Activated naive CD4-positive, alpha-beta T cell treated with Interleukin-2 at 50 U/mL for 16 hours (primary cell): ENCODE data around the gene FGGY.
"Not testable (repeated sequence)": the region's sequence is repeated elsewhere in the genome, so short reads cannot be mapped to it uniquely, and the experiment has no call there.

Source experiments
- DNase-seq: peaks from one replicate; pipeline ENCODE4 v3.0.0-alpha.2; 2020

Gene FGGY

DNA sequence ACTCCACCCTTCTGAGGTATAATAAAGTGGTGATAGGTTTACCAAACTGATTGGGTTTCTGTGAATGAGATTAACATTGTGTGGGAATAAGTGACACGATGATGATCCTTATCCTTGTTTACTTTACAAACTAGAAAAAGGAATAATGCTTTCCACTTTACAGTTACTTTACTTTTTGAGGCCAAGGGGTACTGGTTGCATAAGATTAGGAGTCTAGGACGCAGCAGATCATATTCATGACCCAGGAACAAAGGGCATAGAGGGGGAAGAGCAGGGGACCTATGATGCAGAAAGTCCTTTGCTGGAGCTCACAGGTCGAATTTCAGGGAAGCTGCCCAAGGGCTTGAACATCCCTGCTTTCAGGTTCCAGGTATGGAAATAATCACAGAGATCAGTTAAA, 20.4 kb downstream of the FGGY start:
- no peak for DNase-seq

DNA sequence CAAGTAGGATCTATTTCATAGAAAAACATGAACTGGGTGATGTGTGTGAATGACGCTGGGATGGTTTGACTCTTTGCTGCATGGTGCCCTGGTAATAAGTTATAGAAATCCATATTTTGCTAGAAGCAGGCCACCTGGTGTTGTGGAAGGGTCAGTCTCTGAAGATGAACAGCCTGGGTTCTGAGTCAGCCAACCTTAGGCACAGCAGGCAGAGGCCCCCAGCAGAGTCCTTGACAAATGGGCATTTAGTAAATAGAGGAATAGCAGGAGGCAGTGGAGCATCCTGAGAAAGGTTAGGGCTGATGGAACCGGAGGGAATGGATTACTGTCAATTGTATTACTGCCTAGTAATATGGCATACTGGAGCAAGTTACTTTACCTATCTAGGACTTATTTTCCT, 20.9 kb downstream of the FGGY start:
- DNase-seq = no peak

DNA sequence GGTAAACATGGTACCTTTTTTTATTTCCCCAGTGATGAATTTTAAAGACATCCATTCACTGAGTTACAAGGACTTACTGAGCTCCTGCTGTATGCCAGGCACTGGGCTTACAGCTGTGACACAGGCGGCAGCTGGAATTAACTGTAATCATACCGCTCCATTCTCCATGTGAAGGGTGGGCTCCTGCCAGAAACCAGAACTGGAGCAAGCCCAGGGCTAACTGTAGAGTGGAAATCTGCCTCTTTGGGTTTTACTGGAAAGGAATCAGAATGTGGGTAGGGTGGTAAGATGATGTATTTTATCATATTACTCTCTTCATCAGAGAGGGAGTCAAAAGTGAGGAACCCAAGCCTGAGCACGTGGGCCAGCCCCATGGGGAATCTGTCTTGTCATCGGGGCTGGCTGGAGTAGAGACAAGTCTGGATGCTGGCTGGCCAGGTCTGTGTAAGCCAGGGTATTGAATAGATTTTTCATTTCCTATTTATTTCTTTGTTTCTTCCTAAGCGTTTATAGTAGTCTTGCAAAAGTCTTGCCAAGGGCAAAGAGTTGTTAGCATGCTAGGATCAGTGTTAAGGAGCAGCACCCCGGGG, 21.5 kb downstream of the FGGY start:
- DNase-seq = no peak

DNA sequence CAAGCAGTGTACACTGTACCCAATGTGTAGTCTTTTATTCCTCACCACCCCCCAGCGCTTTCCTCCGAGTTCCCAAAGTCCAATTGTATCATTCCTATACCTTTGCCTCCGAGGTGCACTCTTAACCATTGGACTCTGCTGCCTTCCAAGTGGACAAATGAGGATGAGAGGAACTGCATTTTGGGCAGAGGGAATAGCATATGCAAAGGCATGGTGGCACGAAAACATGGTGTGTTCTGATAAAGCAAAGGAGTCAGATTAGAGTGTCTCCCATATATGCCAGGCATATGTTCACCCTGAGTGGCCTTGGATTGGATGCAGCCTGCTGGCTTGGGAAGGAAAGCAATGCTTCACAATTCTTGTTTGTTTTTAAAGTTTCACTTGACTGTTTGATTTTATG, 25.5 kb downstream of the FGGY start:
- no peak for DNase-seq

DNA sequence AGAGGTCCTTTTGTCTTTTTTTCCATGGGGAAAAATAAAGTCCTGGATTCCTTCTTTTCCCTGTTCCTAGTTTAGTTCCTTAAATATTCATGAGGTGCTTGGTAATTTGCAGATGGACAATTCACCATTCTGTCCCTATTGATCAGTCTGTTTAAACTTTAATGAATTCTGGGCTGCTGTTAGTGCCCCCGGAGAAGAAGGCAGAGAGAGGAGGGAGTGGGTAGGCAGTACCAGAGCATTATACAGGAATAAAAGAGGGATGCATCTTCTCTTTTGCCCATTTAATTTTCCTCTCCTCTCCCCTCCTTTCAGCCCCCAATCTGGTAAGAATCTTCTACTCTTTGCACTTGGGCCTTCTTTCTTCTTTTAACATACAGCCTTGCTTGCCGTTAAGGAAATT, 25.9 kb downstream of the FGGY start:
- DNase-seq = no peak

DNA sequence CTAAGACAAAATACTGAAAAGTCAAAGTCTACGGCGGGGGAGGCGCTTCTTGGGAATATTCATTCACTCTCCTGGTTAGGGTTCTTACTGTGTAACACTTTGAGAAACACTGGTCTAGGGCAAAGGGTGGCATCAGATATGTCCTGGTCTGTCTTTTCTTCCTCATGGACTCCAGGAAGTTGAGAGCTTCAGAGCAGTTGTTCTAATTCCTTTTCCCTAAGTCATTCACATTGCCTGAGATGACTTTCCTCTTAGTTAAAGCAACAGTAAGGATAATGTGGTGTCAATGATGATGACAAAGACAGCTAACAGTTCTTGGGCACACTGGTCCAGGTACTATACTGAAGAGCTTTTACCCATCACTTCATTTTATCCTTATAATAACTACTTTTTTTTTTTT, 27.0 kb downstream of the FGGY start:
- DNase-seq = no peak

DNA sequence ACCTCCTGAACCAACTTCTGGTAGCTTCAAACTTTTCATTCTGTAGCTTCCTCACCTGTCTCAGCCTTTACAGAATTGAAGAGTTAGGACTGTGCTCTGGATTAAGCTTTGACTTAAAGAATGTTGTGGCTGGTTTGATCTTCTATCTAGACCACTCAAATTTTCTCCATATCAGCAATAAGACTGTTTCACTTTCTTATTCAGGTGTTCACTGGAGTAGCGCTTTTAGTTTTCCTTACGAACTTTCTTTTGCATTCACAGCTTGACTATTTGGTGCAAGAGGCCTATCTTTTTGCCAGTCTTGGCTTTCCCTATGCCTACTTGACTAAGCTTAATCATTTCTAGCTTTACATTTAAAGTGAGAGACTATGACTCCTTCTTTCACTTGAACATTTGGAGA, 31.5 kb downstream of the FGGY start:
- no peak for DNase-seq

DNA sequence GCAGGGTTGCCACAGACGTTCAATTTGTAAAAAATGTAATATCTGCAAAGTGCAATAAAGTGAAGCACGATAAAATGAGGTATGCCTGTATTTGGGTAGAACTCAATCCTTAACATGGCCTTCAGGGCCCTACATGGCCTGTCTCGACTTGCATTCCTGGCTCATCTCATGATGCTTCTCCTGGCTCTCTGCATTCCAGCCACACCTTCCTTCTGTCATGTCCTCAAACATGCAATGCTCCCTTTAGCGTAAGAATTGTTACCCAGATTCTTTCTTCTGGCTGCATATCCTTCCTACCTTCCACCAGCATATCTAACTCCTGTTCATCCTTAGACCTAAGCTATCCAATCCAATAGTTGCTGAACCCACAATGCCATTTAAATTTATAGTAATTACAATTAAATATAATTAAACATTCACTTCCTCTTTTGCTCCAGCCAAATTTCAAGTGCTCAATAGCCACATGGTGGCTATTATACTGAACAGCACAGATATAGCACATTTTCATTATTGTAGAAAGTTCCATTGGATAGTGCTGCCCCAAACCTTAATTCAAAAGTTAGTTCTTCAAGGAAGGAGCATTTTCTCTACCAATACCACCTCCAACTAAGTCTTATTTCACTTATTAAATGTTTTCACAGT, 32.6 kb downstream of the FGGY start:
- DNase-seq = no peak

DNA sequence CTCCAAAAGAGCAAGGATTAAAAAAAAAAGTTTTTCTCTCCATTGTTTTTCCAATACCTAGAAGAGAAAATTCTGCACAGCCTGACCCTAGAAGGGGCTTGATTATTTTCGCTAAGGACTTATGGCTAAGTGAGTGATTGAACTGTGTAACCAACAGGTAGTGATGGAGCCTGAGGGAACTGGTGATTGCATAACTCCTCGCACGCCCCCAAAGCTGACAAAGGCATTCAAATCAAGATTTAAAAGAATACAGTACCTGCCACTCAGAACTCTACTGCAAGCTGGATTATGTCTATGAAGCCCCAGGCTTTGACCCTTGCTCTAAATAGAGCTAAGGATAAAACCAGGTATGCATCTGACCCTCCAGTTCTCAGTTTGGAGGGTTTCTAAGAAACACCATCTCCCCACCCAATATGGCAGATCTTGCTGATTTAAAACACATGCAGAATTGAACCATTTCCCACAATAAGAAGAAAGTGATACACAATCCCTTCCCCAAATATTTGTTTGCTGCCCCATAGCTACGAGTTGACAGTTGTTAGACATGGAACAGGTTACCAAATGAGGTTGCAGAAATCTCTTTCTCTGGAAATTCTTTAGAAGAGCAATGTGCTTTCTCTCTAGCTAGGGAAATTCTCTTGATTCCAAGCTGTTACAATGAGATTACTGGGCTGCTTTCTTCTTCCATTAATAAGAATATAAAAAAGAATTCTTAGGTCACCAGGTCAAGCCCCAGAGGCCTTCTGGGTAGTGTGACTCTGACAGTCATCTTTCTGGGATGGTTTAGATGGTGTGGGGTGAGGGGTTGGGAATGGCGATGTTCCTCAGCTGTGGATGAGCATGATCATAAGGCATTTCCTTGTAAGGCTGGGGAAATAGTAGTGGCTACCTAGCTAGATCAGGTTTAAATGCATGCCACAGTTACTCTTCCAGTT, 35.1 kb downstream of the FGGY start:
- no peak for DNase-seq

DNA sequence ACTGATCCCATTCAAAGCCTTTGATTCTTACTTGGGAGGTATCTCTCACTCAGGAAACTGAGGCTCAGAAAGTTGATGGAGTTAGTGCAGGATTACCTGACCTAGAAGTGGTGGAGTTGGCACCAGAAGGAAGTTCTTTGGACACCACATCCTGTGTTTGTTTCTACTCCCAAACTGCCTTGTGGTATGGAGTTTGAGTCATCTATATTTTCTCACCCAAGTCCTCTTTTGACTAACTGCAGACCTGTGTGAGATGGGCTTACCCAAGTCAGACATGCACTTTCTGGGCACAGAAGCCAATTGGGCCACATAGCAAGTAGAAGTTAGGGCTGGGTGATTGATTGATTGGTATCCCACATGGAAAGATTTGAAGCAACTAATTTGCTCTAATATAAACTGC, 36.1 kb downstream of the FGGY start:
- no peak for DNase-seq

DNA sequence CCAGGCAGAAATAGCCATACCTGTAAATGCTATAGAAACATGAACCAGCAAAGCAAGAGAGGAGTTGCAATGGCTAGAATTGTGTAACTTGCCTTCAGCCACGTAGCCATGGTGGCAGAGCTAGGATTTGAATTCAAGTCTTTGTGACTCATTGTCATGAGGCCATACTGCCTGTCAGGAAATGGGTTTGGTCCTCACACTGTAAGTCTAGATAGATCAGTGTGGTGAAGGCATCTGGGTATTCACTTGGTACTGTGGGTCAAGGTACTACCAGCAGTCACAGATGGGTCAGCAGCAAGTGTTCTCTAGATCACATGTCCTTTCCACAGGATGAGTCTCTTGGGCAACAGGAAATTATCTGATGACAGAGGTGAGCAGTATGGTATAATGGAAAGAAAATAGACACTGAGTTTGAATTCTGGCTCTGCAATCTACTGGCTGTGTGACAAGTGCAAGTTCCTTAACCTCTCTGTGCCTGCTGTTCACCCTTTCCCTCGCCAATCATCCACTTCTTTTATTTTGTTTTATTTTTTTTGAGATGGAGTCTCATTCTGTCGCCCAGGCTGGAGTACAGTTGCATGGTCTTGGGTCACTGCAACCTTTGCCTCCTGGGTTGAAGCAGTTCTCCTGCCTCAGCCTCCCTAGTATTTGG, 36.9 kb downstream of the FGGY start:
- no peak for DNase-seq

DNA sequence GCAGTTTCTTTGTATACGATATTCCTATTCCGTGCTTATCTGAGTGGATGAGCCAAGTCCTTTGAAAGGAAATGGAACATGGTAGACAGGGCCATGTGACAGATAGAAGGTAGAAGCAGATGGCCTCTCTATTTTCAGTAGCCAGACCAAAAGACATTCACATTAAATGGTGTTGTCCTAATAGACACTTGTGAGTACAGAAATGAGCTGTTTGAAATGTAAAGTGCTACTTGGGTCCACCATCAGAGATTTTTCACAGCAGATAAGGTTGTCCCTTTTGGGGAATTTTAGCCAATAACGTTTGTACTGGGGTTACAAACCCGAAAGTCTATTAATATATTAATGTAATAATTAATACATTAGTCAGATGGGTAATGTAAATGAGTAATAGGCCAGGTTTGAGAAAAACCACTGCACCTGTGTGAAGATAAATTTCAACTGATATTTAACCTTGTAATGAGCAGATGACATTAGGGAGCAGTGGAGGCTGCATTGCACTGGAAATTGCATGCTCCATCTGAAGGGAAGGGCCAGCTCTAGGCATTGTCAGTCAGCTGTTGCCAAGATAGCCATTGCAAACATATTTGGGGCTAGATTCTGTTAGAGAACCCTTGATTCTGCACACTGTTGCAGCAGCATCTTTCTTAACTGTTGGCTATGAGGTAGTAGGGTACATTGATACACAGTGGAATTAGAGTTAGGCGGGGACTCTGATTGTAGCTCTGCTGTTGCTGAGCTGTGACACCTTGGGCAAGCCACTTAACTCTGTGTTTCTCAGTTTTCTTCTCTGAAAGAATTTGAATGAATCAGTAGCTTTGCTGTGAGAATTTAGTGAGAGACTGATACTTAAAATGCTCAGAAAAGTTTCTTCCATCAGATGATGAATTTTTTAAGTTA, 43.8 kb downstream of the FGGY start:
- no peak for DNase-seq

DNA sequence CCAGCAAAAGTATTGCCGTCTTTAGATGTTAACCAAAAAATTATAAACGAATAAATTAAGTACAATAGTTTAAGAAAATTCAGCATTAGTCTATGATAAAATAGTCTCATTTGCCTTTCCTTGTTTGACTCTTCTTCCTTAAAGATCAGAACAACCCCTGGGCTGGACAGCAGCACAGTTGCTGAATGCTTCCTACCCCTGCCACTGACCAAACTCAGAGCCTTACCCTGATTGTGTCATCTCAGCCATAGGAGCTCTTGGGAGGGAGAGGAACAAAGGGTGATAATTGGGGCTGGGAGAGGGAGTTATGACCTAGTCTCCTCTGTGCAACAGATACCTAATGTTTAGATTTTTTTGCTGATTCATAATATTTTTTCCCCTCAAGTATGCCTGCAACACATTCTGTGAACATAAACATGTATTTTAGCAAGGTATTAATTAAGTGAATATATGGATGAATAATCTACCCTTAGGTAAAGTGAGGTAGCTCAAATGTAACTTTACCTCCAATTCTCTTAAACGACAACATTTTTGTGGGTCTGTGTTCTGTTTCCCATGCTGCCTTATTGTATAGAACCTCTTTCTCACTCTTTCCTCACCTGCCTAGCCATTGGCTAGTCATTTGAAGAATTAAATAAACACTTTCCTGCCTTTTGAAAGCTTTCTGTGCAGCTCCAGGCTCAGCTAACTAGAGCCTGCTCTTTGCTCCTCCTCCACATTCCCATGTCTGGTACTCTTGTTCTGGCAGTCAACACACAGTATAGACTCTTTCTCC, 46.1 kb downstream of the FGGY start:
- no peak for DNase-seq

DNA sequence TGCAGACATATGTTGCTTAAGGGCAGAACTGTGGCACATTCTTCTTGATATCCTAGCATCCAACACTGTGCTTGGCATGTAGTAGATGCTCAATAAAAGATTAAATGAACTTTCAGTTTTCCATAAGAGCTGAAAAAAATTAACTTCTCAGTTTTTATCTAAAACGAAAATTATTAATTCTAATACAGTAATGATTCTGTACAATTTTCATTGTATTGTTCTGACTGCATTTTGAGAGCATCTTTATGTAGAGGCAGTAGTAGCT, 46.6 kb downstream of the FGGY start:
- DNase-seq = no peak

DNA sequence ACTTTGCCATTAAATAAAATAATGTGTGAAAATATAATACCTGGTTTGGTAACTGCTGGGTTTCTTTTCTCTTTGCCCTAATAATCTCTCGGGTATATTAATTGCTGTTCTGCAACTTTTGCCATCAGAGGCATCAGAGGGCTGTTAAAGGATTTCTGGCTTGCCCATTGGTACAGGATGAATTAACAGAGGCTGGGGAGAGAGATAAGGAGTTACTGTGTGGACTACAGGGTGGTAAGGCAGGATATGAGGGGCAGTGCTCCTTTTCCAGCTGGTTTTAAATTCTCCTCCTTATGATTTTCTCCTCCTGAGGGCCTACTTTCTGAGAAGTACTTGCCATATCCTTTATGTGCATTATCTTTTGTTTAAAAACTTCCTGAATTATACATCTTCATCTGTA, 48.3 kb downstream of the FGGY start:
- no peak for DNase-seq

DNA sequence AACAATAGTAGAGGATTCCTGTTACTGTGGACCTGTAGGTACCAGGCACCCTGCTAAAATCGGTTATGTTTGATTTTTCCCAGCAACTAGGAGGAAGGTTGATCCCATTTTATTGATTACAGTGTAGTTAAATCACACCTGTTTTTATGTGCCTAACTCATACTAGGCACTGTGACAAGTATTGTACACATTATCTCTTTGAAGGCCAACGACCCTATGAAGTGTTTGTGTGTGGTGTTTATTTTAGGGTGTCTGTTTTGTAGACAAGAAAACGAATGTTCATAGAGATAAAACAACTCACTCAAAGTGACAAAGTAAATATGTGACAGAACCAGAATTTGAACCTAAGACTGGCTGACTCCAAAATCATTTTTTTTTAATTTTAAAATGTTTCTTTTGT, 49.5 kb downstream of the FGGY start:
- DNase-seq = no peak

DNA sequence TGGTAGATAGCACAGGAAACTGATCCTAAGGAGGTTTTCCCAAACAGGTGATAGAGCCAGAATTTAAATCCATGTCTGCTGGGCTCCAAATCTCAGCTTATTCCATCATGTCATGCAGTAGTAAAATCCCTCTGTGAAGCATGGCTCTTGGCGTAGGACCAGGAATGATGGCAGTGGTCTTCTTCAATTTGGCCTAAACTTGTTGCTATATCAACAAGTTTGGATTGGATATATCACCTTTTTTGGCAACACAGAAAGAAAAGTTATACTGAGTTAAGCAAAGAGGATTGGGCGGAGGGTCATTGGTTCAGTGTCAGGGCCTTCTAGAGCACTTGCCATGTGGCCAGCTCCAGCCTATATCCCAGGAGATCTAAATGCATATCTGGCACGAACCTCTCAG, 52.2 kb downstream of the FGGY start:
- DNase-seq = no peak

DNA sequence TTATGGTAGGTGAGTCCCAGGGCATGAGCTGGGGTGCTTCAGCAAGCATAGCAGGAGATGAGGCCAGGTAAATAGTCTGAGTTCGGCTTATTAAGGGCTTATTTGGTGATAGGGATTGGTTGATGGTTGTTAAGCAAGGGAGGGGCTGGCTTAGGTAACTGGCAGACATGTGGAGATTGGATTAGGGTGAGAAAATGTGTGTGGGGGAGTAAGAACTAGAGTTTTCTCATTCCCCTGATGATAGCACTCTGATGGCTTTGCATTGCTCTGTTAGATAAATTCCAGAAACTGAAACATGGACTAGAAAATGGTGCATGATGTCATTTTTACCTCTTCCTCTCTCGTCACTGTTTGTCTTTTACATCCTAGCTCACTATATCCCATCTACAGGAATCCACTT, 53.6 kb downstream of the FGGY start:
- no peak for DNase-seq

DNA sequence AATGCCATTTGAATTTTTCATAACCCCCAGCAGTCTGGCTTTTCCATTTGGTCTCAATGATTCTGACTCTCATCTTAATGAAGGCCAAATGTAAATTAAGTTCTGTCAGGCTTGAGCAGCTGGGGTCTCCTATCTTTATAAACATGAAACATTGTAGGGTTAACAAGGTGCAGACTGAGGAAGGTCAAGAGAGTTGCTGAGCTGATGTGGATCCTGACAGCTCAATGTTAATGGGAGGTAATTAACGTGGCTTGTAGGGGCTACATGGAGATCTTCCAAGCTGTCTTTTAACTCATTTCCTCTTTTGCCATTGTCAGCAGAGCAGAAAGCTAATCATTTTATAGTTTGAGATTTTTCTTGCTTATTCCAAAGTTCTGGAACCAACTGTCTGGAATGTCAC, 55.2 kb downstream of the FGGY start:
- DNase-seq = no peak

DNA sequence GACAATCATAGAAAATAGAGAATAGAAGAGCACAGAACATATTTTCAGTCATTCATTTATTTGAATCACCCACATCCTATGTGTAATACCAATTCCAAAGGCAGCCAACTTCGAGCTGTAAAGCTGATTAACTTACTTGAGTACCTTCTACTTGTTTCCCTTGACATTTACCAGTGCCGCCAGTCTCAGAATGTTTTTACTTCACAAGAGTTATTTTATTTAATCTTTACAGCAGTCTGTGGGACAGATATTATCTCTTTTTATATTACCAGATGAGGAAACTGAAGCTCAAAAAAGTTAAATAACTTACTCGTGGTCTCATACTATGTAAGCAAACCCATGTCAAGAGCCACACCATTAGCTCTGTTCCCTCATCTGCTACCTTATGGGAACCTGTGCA, 56.6 kb downstream of the FGGY start:
- no peak for DNase-seq

DNA sequence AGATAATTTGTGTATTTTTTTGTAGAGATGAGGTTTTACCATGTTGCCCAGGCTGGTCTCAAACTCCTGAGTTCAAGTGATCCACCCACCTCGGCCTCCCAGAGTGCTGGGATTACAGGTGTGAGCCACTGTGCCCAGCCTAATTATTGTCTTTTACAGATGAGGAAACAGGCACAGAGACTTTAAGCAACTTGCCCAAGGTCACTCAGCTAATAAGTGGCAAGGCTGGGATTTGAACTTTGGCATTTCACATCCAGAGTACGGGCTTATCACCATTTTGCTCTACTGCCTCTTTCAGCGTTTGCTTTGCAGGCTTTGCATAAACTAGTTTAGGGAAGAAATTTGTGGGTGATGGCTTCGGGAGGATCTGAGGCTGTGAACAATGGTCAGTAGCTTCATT, 57.3 kb downstream of the FGGY start:
- DNase-seq = not testable (repeated sequence)

DNA sequence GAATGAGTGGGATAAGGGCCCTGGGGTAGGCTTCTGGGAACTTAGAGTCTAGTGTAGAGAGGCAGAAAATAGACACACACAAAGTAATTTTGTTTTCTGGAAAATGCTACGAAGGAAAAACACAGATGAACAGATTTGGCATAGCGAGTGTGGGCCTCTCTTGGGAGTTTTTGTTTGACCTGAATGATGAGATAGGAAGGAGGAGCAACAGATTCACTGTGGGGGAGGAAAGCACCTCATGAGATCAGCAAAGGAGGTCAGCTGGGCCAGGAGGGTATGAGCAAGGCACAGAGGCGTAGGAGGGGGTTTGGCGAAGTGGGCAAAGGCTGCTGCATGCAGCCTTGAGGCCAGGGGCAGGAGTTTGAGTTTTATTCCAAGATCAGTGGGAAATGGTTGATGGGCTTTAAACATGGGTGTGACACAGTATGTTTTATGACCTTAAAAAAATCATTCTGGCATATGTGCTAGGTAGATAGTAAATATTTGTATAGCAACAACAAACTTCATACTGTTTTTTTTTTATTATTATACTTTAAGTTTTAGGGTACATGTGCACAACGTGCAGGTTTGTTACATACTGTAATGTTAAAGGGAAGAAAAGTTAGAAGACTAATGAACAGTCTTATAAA, 57.9 kb downstream of the FGGY start:
- no peak for DNase-seq
